NCI-H446 treated with DMSO at 0.1 percent for 48 hours (cell line): Measurements from ENCODE around the gene DAZAP1.
"Not testable (repeated sequence)": the region's sequence is repeated elsewhere in the genome, so short reads cannot be mapped to it uniquely, and the experiment has no call there.

ENCODE experiments used
- DNase-seq: peaks from one replicate; lab custom pipeline; 2025; lab: John Stamatoyannopoulos, UW

The DAZAP1 gene

DNA sequence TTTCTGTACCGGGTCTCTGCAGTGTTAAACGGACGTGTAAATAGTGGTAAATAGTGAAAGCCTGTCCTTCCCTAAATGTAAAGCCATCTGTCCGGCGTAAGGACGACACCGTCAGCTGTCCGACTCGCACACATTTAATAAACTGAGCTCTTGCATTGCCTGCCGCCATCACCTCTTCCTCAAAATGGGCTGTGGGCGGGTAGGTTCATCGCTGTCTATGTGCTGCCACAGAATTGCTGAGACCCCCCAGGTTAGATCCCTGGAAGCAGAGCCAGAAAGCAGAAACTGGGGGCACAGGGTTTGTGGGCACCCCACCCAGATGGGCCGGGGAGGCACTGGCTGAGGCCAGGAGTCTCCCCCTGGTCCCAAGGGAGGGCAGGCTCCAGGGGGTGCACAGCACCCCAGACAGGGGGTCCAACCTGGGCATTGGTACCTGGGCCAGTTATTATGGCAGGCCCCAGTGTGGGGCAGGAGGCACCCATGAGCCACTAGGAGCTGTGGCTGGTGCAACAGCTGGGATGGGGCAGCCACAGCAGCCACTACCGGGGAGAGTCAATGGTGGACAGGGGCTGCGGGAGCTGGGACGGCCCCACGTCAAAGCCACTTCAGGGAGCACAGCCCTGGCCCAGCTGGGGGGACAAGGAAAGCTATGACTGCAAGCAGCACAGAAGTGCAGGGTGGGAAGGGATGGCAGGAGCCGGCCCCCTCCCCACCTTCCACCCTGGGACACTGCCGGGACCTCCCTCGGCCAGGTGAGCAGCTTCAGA, 65.9 kb downstream of the DAZAP1 start:
- DNase-seq, result no peak

DNA sequence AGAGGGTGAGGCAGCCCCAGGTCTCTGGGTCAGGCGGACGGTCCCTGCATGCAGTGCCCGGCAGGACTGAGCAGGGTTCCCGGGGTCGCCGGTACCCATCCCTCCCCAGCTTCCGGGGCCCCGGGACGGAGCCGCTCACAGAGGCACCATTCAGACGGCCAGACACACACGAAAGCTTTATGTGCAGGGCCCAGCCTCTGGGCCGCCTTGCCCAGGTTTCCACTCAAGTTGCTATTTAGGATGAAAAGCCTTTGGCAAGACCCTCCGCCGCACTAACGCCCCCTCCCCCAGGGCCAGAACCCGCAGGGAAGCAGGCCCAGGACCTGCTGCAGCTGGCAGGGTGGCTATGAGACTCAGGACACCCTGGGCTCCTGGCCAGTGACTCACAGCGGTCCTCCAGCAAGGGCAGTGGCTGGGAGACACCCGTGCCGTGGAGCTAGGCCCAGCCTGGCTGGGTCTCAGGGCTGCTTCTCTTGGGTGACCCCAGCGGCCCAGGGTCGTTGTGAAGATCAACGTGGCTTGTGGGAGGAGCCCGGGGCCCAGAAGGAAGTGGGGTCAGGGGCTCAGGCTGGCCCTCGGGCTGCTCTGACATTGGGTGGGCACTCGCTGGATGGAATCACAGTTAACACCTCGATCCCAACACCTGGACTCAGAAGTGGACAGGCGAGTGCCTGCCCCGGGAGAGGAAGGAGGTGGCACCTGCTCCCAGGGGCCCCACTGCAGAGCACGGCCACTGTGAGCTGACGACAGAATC, 66.8 kb downstream of the DAZAP1 start:
- no peak for DNase-seq

DNA sequence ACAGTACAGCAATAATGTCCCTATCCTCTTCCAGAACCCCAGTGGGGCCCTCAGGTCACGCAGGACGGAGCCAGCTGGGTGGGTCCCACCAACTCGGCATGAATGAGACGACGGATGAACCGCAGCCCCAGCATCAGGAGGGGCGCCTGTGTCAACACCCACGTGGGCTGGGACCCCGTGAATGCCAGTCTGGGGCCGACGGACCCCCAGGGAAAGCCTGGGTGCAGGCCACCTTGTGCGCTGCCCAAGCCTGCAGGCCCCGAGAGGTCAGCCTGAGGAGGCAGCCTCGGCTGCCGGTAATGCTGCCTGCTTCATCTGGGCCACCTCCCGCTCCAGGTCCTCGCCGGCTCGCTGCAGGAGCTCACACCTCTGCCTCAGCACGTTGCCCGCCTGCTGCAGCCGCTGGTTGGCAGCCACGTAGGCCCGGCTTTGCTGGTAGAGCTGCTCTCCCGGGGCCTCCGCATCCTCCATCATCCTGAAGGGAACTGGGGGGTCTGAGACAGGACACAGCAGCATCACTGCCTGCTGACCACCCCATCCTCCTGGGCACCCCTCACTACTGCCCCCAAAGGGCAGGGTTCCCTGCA, 67.5 kb downstream of the DAZAP1 start:
- DNase-seq, result no peak

DNA sequence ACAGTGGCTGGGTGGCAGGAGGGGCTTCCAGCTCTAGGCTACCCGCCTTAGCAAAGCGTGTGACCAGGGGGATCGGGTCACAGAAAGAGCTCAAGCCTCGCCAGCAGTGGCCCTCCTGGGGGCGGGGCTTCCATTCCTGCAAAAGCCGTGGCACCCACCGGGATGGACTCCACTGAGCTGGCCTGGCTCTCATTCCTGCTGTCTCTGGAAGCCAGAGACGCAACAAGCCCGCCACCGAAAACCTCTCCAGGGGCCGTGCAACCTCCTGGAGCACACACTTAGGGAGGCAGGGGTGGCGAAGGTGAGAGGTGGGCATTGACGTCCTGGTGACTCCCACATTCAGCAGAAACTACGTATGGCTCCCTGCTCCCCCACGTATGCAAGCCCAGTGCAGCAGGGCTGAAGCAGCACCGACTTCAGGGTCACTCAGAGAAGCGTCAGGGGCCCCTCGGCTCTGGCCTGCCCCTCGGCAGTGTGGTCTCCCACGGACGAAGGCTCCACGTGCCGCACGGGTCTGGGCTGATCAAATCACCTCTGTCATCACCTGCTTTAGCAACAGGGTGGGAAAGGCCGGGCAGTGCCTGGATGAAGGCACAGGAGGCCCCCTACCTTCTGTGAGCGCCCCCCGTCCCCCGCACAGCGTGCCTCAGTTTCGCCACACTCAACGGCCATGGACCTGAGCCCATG, 68.5 kb downstream of the DAZAP1 start:
- DNase-seq, result no peak

DNA sequence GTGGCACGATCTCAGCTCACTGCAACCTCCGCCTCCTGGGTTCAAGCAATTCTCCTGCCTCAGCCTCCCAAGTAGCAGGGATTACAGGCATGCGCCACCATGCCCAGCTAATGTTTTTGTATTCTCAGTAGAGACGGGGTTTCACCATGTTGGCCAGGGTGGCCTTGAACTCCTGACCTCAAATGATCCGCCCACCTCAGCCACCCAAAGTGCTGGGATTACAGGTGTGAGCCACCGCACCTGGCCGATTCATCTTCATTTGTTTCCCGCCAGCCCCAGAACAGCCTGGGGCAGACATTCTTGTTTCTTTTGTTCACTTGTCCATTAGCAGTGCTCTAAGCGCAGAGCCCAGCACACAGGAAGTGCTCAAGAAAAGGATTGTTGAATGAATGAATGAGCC, 69.7 kb downstream of the DAZAP1 start:
- DNase-seq, result not testable (repeated sequence)

DNA sequence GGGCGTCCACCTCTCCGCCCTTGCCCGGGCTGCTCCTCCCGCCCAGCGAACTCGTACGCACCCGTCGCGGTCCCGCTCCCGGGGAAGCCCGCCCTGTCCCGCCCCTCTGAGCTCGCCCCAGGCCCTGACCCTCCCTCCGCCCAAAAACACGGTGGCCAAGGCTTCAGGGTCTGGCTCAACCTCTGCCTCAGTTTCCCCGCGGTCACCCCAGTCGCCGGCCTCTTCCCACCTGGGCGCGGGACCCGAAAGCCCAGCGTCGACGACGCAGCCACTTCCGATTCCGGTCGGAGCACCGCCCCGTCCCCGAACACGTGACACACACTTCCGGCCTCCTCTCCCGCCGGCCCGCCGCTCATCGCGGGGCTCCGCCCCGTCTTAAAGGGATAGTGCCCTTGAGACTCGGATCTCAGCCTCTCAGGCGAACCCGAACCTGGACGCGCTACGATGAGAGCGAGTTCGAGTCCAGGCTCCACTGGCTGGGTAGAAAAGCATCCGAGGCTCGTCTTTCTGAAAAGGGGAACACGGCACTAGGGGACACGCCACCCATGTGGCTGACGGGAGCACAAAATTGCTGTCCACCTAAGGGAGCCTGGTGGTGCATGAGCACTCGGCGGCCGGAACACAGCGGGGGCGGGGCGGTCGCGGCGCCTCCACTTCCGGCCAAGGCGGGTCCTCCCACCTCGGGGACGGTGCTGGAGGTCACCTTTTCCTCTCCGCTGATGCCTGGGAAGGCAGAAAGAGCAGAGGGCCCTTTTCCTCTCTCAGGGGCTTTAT, 71.7 kb downstream of the DAZAP1 start, which contains the start of gene C19orf25:
Gene C19orf25 (minus strand): TSS at position 282 of the 774 bp plus-strand sequence. CDS start 312 bp downstream, outside the sequence.
- peak; percentile 88 for DNase-seq

DNA sequence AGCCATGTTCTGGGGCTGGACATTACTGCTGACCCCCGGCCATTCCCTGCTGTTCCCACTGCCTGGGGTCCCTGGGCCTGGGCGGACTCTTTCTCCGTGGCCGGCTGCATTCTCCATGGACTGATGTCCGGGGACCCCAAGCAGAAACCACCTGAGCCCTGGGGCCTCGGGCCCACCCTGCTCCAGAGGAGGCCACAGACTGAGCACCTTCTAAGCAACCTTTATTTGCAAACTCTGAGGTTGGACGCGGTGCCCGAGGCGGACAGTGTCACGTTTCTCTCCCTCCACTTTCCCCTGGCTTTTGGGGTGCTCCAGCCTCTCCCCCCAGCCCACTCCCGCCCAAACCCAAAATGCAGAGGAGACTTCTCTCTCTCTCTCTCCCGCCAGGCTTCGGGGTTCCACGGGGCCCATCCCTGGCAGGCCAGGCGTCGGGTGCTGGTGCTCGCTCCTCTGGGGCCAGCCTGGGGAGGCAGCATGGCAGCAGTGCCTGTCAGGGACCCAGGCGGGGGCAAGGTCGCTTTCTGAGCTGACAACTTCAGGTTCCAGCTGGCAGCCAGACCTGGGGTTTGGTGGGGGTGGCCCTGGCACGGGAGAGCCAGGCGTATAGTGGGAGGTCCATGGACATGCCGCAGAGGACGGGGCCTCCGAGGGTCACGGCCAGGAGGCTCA, 74.0 kb downstream of the DAZAP1 start:
- no peak for DNase-seq

DNA sequence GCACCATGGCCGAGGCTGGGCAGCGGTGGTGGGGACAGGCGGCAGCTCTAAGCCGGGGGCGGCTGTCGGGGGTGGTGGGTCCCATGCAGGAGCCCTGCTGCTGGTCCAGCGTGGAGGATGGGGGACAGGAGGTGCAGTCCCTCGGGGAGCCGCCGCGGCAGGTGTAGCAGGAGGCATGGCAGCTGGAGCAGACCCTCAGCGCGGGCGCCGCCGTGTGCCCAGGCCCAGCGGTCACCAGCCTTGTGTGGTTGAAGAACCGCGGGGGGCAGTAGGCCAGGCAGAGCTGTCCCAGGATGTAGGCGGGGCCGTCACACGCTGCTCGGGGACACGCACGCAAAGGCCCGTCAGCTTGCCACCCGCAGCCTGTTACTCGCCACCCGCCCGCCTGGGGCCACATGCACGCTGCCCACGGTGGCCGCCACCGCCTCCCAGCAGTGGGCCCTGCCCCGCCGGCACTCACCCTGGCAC, 74.5 kb downstream of the DAZAP1 start:
- no peak for DNase-seq

DNA sequence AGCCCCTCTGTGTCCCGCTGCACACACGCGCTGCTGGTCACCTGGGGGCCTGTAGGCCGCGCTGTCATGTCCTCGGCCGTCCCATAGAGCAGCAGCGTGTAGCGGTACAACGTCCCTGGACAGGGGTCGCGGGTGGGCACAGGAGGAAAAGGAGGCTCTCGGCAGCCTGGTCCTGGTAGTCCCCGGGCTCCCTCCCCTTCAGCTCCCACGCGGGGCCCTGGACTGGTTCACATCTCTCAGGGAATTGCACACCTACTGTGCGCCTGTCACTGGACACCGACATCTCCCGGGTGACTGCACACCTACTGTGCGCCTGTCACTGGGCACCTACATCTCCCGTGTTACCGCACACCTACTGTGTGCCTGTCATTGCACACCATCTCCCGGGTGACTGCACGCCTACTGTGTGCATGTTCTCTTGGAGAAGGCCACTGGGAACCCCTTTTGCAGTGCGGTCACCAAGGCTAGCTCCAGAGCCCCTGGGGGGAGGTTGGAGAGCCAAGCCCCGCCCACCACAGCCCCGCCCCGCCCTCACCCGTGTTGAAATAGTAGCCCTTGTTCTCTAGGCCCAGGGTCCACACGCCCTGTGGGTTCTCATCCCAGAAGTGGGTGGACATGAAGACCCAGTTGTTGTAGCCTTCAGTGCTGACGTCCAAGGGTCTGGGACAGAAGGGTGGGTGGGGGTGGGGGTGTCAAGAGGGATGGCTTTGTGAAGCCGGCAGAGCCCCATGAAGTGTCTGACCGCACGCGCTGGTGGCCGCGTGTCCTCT, 75.2 kb downstream of the DAZAP1 start:
- DNase-seq, result no peak

DNA sequence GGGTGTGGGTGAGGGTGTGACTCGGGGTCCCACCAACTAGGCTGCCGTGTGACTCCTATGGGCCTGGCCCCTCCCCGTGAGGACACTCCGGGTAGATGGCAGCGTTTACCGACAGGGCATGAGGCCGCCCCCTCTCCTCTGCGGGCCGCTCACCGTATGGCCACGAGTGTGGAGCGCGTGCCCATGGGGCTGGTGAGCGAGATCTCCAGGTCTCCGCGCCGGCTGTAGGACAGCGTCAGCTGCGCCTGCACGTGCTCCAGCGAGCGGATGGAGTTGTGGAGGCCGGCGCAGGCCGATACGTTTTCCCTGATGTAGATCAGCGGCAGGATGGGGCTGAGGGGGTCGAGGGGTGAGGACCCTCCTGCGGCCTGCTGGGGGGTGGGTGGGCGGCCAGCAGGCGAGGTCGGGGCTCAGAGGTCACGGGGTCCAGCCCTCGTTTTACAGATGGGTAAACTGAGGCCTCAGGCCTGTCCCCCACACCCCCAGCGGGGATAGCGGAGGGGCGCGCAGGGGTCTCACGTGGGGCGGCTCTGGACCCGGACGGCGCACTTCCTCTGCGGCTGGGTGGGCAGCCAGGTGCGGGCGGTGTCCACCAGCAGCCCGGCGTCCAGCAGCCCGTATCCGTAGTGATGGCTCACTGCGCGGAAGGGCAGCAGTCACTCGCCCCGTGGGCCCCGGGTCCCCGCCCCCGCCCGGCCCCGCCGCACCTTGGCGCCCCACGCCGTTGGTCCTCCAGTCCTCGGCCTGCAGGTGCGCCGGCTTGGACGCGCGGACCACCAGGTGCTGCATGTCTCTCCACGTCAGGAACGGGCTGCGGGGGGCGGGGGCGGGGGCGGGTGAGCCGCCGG, 76.0 kb downstream of the DAZAP1 start:
- no peak for DNase-seq

DNA sequence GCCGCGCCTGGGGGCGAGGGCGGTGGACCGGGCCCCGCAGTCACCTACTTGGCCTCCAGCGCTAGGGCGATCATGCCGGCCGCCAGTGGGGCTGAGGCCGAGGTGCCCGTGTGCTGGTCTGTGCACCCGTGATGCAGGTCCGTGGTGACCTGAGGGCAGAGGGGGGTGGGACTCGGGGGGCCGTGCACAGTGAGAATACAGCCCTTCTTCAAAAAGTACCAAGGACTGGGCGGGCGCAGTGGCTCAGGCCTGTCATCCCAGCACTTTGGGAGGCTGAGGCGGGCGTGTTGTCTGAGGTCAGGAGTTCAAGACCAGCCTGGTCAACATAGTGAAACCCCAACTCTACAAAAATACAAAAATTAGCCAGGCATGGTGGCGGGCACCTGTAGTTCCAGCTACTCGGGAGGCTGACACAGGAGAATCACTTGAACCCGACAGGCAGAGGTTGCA, 76.6 kb downstream of the DAZAP1 start:
- DNase-seq, result no peak
